Measurements from ENCODE around the gene RNPEP.
"Not testable (repeated sequence)": the region's sequence is repeated elsewhere in the genome, so short reads cannot be mapped to it uniquely, and the experiment has no call there.

The RNPEP gene, protein sequence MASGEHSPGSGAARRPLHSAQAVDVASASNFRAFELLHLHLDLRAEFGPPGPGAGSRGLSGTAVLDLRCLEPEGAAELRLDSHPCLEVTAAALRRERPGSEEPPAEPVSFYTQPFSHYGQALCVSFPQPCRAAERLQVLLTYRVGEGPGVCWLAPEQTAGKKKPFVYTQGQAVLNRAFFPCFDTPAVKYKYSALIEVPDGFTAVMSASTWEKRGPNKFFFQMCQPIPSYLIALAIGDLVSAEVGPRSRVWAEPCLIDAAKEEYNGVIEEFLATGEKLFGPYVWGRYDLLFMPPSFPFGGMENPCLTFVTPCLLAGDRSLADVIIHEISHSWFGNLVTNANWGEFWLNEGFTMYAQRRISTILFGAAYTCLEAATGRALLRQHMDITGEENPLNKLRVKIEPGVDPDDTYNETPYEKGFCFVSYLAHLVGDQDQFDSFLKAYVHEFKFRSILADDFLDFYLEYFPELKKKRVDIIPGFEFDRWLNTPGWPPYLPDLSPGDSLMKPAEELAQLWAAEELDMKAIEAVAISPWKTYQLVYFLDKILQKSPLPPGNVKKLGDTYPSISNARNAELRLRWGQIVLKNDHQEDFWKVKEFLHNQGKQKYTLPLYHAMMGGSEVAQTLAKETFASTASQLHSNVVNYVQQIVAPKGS

DNA sequence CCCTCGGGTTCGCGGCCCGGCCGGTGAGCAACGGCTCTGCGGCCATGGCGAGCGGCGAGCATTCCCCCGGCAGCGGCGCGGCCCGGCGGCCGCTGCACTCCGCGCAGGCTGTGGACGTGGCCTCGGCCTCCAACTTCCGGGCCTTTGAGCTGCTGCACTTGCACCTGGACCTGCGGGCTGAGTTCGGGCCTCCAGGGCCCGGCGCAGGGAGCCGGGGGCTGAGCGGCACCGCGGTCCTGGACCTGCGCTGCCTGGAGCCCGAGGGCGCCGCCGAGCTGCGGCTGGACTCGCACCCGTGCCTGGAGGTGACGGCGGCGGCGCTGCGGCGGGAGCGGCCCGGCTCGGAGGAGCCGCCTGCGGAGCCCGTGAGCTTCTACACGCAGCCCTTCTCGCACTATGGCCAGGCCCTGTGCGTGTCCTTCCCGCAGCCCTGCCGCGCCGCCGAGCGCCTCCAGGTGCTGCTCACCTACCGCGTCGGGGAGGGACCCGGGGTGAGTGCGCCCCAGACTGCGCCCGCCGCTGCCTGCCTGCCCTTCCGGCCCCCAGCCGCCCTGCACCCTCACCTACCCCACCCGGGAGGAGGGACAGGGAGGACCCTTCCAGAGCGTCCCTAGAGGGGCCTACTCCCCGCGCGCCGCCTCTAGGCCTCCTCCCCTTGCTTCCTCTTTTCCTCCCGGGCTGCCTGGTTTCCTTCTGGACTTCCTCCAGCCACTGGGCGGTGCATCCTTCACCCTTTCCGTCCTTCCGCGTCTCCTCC is at the start of gene RNPEP:
Gene RNPEP (plus strand): TSS at position 26 of the 757 bp plus-strand sequence. CDS start 19 bp downstream, at position 45.
- DNase-seq (ENCODE audit: low spot score) = peak; percentile 93

DNA sequence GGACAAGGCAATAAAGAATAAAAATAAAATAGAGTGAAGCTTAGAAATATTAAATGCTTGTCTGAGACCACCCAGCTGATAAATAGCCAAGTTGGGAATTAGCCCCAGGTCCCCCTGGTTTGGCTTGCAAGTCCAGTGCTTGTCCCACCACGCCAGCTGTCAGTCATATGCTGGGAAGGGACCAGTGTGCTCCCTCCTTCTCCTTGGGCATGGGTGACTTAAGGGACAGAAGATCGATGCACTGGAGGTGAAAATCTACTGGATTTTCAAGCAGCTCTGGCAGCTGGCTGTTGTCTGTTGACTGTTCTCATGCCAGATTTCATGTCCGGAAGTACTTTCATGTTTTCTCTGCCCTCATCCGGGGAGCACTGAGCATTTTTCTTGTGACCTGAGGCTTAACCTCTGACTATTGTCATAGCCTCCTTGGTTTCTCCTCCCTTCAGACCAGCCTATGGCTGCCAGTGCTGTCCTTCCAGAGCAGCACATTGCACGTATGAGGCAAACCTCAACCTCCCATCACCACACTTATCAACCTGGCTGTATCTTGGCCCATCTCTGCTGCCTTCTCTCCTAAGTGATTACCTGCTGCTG is 48.5 kb upstream of the RNPEP start:
- no peak for DNase-seq (ENCODE audit: low spot score)

DNA sequence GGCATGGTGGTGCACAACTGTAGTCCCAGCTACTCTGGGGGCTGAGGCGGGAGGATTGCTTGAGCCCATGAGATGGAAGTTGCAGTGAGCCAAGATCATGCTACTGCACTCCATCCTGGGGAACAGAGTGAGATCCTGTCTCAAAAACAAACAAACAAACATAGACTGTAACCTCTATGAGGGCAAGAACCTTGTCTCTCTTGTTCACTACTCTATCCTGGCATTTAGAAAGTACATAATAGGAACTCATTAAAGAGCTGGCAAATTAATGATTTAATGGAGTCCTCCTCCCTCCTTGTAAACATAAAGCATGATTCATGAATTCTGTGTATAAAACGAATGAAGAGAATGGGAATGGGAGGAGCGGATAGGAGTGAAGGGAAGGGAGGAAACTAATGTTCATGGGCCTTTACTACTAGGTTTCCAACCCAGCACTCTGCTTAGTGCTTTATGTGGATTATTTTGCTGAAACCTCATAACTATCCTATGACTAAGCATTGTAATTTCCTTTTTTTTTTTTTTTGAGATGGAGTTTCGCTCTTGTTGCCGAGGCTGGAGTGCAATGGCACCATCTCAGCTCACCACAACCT is 44.7 kb upstream of the RNPEP start:
- DNase-seq (ENCODE audit: low spot score) = peak; percentile 61

DNA sequence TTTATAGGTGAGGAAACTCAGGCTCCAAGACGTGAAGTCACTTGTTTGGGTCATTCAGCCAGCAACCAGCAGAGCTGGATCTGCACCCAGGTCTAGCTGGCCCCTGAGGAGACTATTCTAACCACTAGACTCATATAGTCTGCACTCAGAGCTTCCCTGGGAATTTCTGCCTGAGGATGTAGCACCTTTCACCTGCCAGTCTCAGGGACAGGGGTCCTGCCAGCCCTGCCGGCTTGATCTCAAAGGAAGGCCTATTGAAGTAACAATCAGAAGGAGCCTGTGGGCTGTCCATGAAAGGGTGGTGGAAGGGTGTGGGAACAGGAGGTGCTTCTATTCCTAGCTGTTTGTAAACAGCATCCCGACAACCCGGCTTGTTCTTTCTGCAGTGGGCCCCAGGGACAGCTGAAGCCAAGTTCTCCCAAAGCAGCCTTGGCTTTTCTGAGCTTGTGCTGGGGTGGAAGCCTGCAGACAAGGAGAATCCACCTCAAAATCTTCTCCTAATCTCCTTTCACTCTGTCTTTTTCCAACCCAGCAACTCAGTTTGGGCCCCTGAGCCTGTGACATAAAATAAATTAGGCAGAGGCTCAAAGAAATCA is 43.9 kb upstream of the RNPEP start:
- no peak for DNase-seq (ENCODE audit: low spot score)

DNA sequence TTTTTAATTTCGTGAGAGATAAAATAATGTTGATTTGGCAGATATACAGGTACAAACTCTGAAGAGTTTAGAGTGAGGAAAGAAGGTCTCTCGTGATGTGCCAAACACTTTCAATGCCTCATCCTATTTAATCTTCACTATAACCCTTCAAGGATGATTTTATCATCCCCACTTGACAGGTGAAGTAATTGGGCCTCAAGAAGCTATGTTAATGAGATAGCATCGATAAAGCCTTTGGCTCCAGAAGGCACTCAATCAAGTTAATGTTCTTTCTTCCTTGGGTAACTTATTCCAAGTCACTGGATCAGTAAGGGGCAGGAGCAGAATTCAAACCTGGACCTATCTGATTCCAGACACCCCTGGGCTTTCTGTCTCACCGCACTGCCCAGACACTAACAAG is 43.3 kb upstream of the RNPEP start:
- no peak for DNase-seq (ENCODE audit: low spot score)

DNA sequence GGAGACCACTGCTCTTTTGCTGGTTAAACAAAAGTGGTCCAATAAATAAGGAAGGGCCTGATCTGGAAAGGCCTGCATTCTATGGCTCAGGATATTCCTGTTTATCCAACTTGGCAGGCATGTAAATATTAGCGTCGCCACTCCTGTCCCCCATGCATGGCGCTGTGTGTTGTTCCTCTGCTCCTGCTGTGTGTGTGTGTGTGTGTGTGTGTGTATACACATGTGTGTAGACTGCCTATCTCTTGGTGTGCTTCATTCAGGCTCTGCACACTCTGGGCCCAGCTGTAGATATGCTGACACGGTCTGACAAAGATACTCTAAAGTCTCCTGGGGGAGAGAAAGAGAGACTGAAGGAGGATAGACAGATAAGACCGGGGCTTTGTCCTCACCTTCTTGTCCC is 42.9 kb upstream of the RNPEP start:
- no peak for DNase-seq (ENCODE audit: low spot score)

DNA sequence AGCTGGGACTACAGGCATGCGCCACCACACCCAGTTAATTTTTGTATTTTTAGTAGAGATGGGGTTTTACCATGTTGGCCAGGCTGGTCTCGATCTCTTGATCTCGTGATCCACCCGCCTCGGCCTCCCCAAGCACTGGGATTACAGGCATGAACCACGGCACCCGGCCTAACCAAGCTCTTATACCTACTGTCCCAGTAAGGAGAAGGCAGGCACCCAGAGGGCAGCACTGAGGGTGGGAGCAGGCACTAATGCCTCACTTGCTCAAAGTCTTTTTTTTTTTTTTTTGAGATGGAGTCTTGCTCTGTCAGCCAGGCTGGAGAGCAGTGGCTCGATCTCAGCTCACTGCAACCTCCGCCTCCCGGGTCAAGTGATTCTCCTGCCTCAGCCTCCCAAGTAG is 42.1 kb upstream of the RNPEP start:
- not testable (repeated sequence) for DNase-seq (ENCODE audit: low spot score)

DNA sequence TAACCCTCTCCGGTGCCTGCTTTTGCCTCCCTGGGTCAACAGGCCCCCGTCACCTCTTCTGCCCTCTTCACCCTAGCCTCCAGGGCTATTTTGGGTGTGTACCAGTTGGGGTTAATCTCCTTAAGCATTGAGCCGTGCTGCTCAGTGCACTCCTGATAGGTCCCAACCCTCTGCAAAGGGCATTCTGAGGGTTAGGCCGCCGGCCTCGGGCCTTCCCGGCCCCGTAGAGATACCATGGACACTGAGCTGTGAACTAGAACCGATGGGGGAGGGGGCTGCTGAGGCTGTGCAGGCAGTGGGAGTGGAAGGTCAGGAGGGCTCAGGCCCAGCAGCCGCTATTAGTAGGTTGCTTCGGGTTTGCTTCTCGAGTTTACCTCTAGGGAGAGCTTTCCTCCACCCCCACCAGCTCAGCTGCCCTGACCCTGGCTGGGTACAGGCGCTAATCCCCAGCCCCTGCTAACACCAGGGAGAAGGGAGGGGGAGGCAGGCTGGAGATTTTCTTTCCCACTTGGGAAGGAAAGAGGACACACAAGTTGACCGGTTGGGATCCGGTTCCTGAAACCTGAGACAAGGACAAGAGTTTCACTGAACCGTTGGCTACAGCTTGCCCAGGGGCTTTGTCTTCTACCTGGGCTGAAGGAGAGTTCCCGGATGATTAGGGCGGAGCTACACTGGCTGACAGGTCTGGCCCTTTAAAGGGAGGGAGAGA is 40.9 kb upstream of the RNPEP start:
- DNase-seq (ENCODE audit: low spot score) = no peak

DNA sequence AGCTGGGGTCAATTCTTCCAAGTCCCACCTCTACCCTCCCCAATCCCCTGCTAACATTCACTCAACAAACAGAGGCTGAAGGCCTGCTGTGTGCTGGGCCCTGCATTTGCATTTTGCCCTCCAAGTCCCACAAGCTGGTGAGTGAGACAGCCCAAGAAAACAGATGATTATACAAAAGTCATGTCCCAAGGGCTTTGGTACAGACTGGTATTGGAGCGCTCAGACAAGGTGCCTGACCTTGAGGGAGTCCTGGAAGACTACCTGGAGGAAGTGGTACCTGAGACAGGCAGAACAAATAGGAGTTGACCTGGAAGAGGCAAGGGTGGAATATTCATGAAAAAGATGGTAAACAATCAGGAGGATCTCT is 40.3 kb upstream of the RNPEP start:
- no peak for DNase-seq (ENCODE audit: low spot score)

DNA sequence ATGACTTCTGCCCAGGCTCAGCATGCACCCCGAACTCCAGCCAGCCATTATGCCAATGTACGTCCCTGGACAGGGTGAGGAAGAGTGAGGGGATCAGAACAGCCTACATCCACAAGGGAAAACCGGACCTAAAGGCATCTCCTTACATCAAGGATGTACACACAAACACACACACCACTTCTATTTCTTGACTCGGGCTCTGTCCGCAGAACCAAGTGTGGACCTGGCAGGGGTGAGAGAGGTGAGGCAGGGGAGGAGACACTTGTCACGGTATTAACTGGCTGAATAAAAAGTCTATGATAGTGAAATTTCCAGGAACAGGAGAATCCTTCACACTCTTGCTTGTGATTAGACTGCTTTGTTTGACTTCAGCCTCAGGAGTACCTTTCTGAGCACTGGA is 38.4 kb upstream of the RNPEP start:
- DNase-seq (ENCODE audit: low spot score) = no peak

DNA sequence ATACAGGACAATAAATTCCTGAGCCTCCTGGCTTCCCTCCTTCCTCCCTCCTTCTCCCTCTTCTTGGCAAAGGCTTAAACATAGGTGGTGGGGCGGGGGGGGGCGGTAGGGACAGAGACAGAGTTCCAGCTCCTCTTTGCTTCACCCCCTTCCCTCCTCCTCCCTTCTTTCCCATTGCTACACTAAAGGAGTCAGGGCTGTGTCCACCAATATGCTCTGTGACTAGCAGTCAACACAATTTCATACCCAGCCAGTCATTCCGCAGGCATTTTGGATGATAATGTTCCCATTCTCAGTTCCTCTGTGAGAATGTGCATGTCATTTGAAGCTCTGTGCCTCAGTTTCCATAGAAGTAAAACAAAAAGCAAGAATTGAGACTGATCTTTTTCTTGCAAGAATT is 37.8 kb upstream of the RNPEP start:
- no peak for DNase-seq (ENCODE audit: low spot score)

DNA sequence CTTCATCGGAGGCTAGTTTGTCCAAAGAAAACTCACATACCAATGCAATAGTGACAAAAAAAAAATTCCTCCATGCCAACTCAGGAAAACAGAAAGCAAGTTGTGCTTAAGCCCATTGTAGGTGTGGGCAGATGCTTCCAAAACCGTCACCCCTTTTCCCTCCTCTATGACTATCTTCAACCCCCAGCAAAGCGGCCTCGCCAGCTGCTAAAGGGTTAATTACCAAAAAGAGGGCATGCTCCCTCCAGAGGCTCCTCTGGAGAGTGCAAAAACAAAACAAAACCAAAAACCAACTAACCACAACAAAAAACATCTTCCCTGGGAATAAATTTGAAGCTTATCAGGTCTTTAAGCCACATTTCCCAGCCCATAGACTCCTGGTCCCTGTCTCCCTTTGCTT is 37.3 kb upstream of the RNPEP start:
- DNase-seq (ENCODE audit: low spot score) = peak; percentile 50

DNA sequence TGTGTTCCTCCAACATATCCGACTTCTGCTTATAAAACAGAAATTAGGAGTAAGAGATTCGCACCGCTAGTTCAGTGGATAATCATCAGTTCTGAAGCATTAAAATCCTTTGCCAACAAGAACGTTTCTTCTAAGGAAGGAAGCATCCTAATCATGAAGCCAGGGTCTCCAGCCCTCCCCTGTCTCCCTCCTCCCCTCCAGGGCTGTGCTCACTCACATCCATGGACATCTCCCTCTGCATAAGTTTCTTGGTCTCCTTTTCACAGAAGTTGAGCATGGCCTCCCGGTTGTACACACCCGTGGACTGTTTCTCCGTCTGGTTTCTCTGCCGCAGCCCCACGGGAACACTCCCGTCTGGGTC is 36.6 kb upstream of the RNPEP start:
- peak; percentile 22 for DNase-seq (ENCODE audit: low spot score)

DNA sequence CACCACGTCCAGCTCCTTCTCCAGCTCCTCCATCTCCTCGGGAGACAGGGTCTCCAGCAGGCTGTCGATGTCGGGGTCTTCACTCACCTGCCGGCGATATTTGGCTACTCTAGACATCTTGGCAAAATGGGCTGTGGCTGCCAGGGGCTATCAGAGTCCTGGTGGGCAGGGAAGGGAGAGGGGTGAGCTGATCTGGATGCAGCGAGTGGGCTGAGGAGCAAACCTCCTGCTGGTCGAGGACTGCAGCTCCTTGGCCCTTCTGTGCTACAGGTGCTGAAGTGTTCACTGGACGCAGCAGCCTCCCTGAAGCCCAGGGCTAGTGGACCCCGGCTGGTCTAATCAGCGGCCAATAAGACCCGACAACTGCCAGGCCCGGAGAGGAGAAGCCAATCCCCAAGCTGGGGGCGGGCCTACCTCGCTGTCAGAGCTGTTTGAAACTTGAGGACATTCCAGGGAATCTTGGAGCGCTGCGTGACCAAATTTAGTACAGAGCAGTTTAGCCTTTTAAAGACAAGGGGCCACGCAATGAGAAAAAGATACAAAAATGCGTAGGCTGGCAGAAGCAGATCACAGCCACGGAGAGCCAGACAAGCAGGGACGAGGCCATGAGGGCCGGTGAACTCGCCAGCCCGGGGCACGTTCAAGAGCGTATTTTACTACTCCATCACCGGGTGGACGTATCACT is 36.1 kb upstream of the RNPEP start, which contains the start of gene LMOD1:
Gene LMOD1 (minus strand): TSS at position 325 of the 685 bp plus-strand sequence. CDS start 208 bp downstream, at position 117.
- peak; percentile 93 for DNase-seq (ENCODE audit: low spot score)

DNA sequence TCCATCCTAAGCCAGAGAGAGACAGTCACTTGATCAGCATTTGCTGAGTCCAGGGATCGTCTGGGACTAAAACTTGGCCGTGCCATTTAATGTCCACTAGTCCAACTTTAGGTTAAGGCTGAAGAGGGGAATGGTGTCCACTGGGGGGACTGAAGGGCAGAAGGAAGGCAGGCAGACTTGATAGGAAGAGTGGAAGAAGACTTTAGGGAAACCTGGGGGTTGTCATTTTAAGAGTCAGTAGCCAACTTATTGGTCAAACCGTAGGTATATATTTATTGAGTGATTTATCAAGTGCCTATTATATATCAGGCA is 34.8 kb upstream of the RNPEP start:
- DNase-seq (ENCODE audit: low spot score) = no peak

DNA sequence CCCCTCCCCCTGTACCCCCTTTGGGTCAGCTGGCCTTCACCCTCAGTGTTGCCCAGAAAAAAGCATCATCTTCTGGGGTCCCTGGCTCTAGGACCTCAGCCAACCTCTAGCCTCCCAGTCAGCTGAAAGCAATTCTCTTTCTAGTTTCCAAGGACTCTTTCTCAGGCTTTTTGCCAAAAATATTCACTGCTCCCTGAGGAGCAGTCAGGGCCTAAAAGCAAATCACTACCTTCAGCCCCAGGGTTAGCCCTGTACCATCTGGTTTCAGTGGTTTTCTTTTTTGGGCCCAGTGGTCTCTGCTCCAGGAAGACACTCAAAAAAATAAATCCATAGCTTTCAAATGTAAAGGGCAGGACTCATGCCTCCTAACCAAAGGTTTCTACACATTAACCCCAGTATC is 33.0 kb upstream of the RNPEP start:
- no peak for DNase-seq (ENCODE audit: low spot score)

DNA sequence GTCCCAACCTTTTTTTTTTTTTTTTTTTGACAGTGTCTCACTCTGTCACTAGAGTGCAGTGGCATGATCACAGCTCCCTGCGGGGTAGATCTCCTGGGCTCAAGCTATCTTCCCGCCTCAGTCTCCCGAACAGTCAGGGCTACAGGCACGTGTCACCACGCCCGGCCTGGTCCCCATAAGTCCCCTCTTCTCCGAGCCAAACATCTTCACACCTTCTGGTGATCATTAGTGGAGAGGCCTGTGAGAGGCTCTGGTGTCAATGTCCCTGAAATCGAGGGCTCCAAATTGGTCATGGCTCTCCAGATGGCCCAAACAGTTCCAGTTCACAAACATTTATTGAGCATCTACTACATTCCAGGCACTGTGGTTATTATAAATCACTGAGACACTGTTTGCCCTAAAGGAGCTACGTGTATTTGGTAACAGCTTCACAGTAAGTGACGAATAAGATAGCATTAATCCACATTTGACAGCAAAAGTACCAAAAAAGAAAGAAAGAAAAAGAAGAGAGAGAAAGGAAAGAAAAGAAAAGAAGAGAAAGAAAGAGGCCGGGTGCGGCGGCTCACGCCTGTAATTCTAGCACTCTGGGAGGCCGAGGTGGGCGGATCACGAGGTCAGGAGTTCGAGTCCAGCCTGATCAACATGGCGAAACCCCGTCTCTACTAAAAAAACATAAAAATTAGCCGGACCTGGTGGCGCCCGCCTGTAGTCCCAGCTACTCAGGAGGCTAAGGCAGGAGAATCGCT is 28.0 kb upstream of the RNPEP start:
- DNase-seq (ENCODE audit: low spot score) = no peak

DNA sequence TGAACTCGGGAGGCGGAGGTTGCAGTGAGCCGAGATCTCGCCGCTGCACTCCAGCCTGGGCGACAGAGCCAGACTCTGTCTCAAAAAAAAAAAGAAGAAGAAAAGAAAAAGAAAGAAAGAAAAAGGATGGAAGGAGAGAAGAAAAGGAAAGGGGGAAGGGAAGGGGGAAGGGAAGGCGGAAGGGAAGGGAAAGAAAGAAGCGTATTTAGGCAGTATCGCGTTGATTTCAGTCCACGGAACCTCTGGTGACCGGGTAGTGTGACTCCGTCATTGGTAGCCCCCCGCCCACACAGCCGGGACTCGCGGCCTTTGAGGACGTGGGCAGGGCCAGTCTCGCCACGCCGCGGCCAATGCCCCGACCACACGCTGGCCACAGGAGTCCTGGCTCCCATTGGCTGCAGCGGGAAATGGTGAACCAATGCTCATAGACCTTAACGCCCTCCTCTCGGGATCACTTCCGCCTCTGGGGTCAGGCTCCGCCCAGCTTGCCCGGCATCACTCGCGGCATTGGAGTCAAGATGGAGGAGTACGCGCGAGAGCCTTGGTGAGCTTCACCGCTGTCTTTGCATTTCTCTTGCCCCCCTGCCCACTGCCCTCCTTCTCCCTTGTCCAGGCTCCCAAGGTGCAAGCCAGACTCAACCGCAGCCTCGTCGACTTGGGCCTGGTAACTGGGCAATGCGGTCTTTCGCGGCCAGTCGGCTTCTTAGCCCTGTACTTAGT is 27.3 kb upstream of the RNPEP start, which contains the start of gene TIMM17A:
Gene TIMM17A (plus strand): TSS at position 495 of the 720 bp plus-strand sequence. CDS start 24 bp downstream, at position 519.
- peak; percentile 97 for DNase-seq (ENCODE audit: low spot score)

DNA sequence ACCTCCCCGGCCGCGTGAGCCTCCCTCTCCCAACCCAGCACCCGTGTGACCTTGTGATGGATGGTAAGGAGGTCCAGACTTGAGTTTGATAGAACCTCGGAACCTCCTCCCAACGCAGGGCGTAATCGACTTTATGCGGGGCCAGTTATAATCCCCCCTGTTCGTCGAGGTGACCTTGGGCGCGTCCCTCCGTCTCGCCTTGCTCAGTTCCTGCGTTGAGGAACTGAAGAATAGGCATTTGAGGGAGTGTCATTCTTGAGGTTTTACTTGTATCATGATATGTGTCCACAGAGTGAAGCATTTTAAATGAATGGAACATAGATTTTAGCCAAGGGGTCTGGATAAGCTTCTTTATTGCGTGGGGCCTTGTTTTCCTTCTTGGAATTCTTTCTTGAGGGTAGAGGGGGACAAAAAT is 26.7 kb upstream of the RNPEP start:
- no peak for DNase-seq (ENCODE audit: low spot score)
